ENCODE data around the gene CST7. TPM values are rescaled to one million over a fixed set of nuclear protein-coding genes. Genes with fewer than 3 reads are reported as not detected.

The CST7 gene
- polyA plus RNA-seq, 1 donor: 1.9 TPM

GRCh38 chr20:24964506-24964840 lies 15.4 kb downstream of the CST7 start:
- Histone ChIP-seq H3K27ac (ENCODE audit: low read length) (no peak overlapping the region), H3K4me1 (ENCODE audit: control insufficient read depth, insufficient read depth, low read length) (no peaks in the 10 kb centered on the region), H3K4me3 (ENCODE audit: low read length) (no peak overlapping the region), H3K36me3 (ENCODE audit: control insufficient read depth, insufficient read depth, low read length) (peaks cover 74% of the 10 kb centered on the region), H3K27me3 (ENCODE audit: control insufficient read depth, insufficient read depth, low read length) (no peaks in the 10 kb centered on the region), H3K9me3 (ENCODE audit: control insufficient read depth, low read depth, low read length) (no peaks in the 10 kb centered on the region)
- WGBS (ENCODE audit: insufficient coverage, low lambda C conversion rate): no CpG with 5 or more reads among the region's 9 CpGs
- DNase-seq: no peak

GRCh38 chr20:24965065-24965919 lies 16.2 kb downstream of the CST7 start:
- Histone ChIP-seq H3K4me1 (ENCODE audit: control insufficient read depth, insufficient read depth, low read length) (no peaks in the 10 kb centered on the region), H3K27ac (ENCODE audit: low read length) (no peak overlapping the region), H3K27me3 (ENCODE audit: control insufficient read depth, insufficient read depth, low read length) (no peaks in the 10 kb centered on the region), H3K36me3 (ENCODE audit: control insufficient read depth, insufficient read depth, low read length) (peaks cover 78% of the 10 kb centered on the region), H3K9me3 (ENCODE audit: control insufficient read depth, low read depth, low read length) (no peaks in the 10 kb centered on the region), H3K4me3 (ENCODE audit: low read length) (no peak overlapping the region)
- no CpG with 5 or more reads among the region's 7 CpGs for whole genome bisulfite sequencing (ENCODE audit: insufficient coverage, low lambda C conversion rate)
- DNase-seq: no peak

GRCh38 chr20:24966317-24967012 lies 17.4 kb downstream of the CST7 start:
- Histone ChIP-seq H3K27ac (ENCODE audit: low read length) (no peak overlapping the region), H3K27me3 (ENCODE audit: control insufficient read depth, insufficient read depth, low read length) (no peaks in the 10 kb centered on the region), H3K4me1 (ENCODE audit: control insufficient read depth, insufficient read depth, low read length) (no peaks in the 10 kb centered on the region), H3K4me3 (ENCODE audit: low read length) (no peak overlapping the region), H3K36me3 (ENCODE audit: control insufficient read depth, insufficient read depth, low read length) (peaks cover 81% of the 10 kb centered on the region), H3K9me3 (ENCODE audit: control insufficient read depth, low read depth, low read length) (no peaks in the 10 kb centered on the region)
- WGBS (ENCODE audit: insufficient coverage, low lambda C conversion rate): no CpG with 5 or more reads among the region's 15 CpGs
- DNase-seq: no peak

- DNase-seq: no peak
- H3K27ac ChIP-seq (ENCODE audit: low read length): no peak overlapping the region
These were observed 19.3 kb downstream of the CST7 start for GRCh38 chr20:24968278-24968800.

GRCh38 chr20:24969186-24970029 lies 20.3 kb downstream of the CST7 start:
- Histone ChIP-seq H3K9me3 (ENCODE audit: control insufficient read depth, low read depth, low read length) (no peaks in the 10 kb centered on the region), H3K27ac (ENCODE audit: low read length) (no peak overlapping the region), H3K4me1 (ENCODE audit: control insufficient read depth, insufficient read depth, low read length) (no peaks in the 10 kb centered on the region), H3K4me3 (ENCODE audit: low read length) (no peak overlapping the region), H3K36me3 (ENCODE audit: control insufficient read depth, insufficient read depth, low read length) (peaks cover 72% of the 10 kb centered on the region), H3K27me3 (ENCODE audit: control insufficient read depth, insufficient read depth, low read length) (no peaks in the 10 kb centered on the region)
- WGBS (ENCODE audit: insufficient coverage, low lambda C conversion rate): no CpG with 5 or more reads among the region's 19 CpGs
- DNase-seq: no peak

More at GRCh38 chr20:24968278-24968800, 19.3 kb downstream of the CST7 start:
- peaks cover 79% of the 10 kb centered on the region for H3K36me3 ChIP-seq (ENCODE audit: control insufficient read depth, insufficient read depth, low read length)
- no peaks in the 10 kb centered on the region for H3K27me3 ChIP-seq (ENCODE audit: control insufficient read depth, insufficient read depth, low read length)
- WGBS (ENCODE audit: insufficient coverage, low lambda C conversion rate): 100% methylated on average over 2 of the region's 5 CpGs
- no peaks in the 10 kb centered on the region for H3K9me3 ChIP-seq (ENCODE audit: control insufficient read depth, low read depth, low read length)
- no peak overlapping the region for H3K4me3 ChIP-seq (ENCODE audit: low read length)
- no peaks in the 10 kb centered on the region for H3K4me1 ChIP-seq (ENCODE audit: control insufficient read depth, insufficient read depth, low read length)

GRCh38 chr20:24970030-24970553 lies 21.0 kb downstream of the CST7 start:
- no peaks in the 10 kb centered on the region for H3K4me1 ChIP-seq (ENCODE audit: control insufficient read depth, insufficient read depth, low read length)

GRCh38 chr20:24970754-24971153 lies 21.7 kb downstream of the CST7 start:
- Histone ChIP-seq H3K36me3 (ENCODE audit: control insufficient read depth, insufficient read depth, low read length) (peaks cover 62% of the 10 kb centered on the region), H3K27me3 (ENCODE audit: control insufficient read depth, insufficient read depth, low read length) (no peaks in the 10 kb centered on the region), H3K4me3 (ENCODE audit: low read length) (no peak overlapping the region), H3K27ac (ENCODE audit: low read length) (no peak overlapping the region), H3K9me3 (ENCODE audit: control insufficient read depth, low read depth, low read length) (no peaks in the 10 kb centered on the region), H3K4me1 (ENCODE audit: control insufficient read depth, insufficient read depth, low read length) (no peaks in the 10 kb centered on the region)
- DNase-seq: no peak
- WGBS (ENCODE audit: insufficient coverage, low lambda C conversion rate): 88% methylated on average over 2 of the region's 8 CpGs

More at GRCh38 chr20:24970030-24970553, 21.0 kb downstream of the CST7 start:
- Histone ChIP-seq H3K9me3 (ENCODE audit: control insufficient read depth, low read depth, low read length) (no peaks in the 10 kb centered on the region), H3K27me3 (ENCODE audit: control insufficient read depth, insufficient read depth, low read length) (no peaks in the 10 kb centered on the region), H3K36me3 (ENCODE audit: control insufficient read depth, insufficient read depth, low read length) (peaks cover 68% of the 10 kb centered on the region), H3K27ac (ENCODE audit: low read length) (no peak overlapping the region), H3K4me3 (ENCODE audit: low read length) (no peak overlapping the region)
- no peak for DNase-seq
- 100% methylated on average over 2 of the region's 5 CpGs for WGBS (ENCODE audit: insufficient coverage, low lambda C conversion rate)

GRCh38 chr20:24971376-24972101 lies 22.5 kb downstream of the CST7 start:
- no CpG with 5 or more reads among the region's 6 CpGs for WGBS (ENCODE audit: insufficient coverage, low lambda C conversion rate)
- H3K36me3 ChIP-seq (ENCODE audit: control insufficient read depth, insufficient read depth, low read length): peaks cover 58% of the 10 kb centered on the region
- no peak for DNase-seq
- no peaks in the 10 kb centered on the region for H3K9me3 ChIP-seq (ENCODE audit: control insufficient read depth, low read depth, low read length)
- H3K4me3 ChIP-seq (ENCODE audit: low read length): no peak overlapping the region
- no peak overlapping the region for H3K27ac ChIP-seq (ENCODE audit: low read length)
- H3K27me3 ChIP-seq (ENCODE audit: control insufficient read depth, insufficient read depth, low read length): no peaks in the 10 kb centered on the region
- no peaks in the 10 kb centered on the region for H3K4me1 ChIP-seq (ENCODE audit: control insufficient read depth, insufficient read depth, low read length)

GRCh38 chr20:24972341-24972740 lies 23.3 kb downstream of the CST7 start:
- Histone ChIP-seq H3K4me1 (ENCODE audit: control insufficient read depth, insufficient read depth, low read length) (no peaks in the 10 kb centered on the region), H3K4me3 (ENCODE audit: low read length) (no peak overlapping the region), H3K27me3 (ENCODE audit: control insufficient read depth, insufficient read depth, low read length) (no peaks in the 10 kb centered on the region), H3K9me3 (ENCODE audit: control insufficient read depth, low read depth, low read length) (no peaks in the 10 kb centered on the region), H3K27ac (ENCODE audit: low read length) (no peak overlapping the region), H3K36me3 (ENCODE audit: control insufficient read depth, insufficient read depth, low read length) (peaks cover 60% of the 10 kb centered on the region)
- no peak for DNase-seq
- no CpG with 5 or more reads among the region's 2 CpGs for WGBS (ENCODE audit: insufficient coverage, low lambda C conversion rate)

Measured in large intestine (tissue), 3 donors.